Epithelial cell of esophagus (primary cell): Measurements from ENCODE around the gene RMND5B.
"Not testable (repeated sequence)": the region's sequence is repeated elsewhere in the genome, so short reads cannot be mapped to it uniquely, and the experiment has no call there.

Experiments used
- DNase-seq: peaks from one replicate; pipeline ENCODE4 v3.0.0; 2010; ENCODE audit warnings: low read depth
- H3K4me3 ChIP-seq: 2 replicates; pipeline ENCODE4 v1.5.1; 2011; ENCODE audit warnings: mild to moderate bottlenecking, low read length, control low read depth
- TF ChIP-seq, protein P1 (sequence below): IDR thresholded peaks from 2 replicates; pipeline ENCODE4 v1.5.1; 2011; ENCODE audit warnings: low read depth, mild to moderate bottlenecking, low read length, control low read depth, inconsistent platforms; ENCODE audit not compliant: insufficient read depth; ENCODE audit errors: missing control alignments

Gene RMND5B

DNA sequence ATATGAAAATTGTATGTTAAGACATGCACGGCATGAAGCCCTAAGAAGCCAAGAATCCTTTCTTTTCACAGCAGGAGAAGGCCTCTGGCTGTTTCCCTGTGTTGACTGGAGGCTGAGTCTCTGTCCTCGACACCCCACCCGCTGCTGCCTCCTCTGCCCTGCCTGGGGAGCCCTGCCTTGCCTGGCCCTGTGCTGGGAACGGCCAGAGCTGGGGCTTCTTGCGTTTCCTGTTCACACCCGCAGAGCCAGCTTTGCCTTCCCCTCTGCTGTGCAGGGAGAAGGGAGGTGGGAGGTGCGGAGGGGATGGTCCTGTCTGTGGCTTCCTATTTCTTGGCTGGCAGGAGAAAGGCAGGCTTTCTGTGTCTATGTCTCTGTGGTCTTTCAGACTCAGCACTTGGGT is 63.2 kb downstream of the RMND5B start:
- no peak for DNase-seq
- TF ChIP-seq, protein P1, sequence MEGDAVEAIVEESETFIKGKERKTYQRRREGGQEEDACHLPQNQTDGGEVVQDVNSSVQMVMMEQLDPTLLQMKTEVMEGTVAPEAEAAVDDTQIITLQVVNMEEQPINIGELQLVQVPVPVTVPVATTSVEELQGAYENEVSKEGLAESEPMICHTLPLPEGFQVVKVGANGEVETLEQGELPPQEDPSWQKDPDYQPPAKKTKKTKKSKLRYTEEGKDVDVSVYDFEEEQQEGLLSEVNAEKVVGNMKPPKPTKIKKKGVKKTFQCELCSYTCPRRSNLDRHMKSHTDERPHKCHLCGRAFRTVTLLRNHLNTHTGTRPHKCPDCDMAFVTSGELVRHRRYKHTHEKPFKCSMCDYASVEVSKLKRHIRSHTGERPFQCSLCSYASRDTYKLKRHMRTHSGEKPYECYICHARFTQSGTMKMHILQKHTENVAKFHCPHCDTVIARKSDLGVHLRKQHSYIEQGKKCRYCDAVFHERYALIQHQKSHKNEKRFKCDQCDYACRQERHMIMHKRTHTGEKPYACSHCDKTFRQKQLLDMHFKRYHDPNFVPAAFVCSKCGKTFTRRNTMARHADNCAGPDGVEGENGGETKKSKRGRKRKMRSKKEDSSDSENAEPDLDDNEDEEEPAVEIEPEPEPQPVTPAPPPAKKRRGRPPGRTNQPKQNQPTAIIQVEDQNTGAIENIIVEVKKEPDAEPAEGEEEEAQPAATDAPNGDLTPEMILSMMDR, result no peak
- H3K4me3 ChIP-seq, result no peak overlapping the region

DNA sequence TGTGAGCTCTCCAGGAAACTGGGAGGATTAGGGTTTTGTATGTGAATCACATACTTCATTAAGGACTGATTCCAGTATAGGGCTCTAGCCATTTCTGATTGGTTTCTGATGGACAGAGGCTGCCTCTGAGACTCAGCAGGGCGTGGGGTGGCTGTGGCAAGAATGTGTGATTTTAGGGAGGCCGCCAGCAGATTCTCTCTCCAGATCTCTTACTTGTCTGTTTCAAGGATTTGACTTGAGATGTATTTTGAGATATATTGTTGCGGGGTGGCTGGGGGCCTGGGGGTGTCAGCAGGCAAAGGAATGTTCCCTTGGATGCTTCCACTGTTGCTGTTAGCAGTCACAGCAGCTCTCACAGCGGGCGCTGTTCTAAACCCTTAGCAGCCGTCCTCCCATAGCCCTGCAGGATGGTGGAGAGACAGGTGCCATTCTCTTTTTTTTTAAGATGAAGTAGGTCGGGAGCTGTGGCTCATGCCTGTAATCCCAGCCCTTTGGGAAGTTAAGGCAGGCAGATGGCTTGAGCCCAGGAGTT is 65.5 kb downstream of the RMND5B start:
- no peak overlapping the region for H3K4me3 ChIP-seq
- DNase-seq, result no peak
- TF ChIP-seq, protein P1, result no peak

DNA sequence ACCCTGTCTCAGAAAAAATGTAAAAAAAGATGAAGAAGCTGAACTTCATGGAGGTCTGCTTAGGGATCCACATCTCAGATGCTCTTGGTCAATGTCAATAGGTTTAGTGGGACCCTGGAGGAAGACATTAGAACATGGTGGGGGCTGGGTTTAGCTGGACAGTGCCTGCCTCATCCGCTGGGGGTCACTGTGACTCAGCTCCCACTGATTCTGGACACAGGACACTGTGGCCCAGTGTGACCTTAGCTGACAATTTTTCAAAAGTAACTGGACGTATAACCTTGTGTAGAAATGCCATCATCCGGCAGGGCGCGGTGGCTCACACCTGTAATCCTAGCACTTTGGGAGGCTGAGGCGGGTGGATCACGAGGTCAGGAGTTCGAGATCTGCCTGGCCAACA is 66.2 kb downstream of the RMND5B start:
- no peak for DNase-seq
- TF ChIP-seq, protein P1, result no peak
- no peak overlapping the region for H3K4me3 ChIP-seq

DNA sequence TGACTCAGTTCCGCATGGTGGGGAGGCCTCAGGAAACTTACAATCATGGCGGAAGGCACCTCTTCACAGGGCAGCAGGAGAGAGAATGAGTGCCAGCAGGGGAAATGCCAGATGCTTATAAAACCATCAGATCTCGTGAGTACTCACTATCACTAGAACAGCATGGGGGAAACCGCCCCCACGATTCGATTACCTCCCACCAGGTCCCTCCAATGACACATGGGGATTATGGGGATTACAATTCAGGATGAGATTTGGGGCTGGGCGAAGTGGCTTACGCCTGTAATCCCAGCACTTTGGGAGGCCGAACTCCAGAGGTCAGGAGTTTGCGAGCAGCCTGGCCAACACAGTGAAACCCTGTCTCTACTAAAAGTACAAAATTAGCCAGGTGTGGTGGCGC is 67.3 kb downstream of the RMND5B start:
- DNase-seq, result not testable (repeated sequence)

DNA sequence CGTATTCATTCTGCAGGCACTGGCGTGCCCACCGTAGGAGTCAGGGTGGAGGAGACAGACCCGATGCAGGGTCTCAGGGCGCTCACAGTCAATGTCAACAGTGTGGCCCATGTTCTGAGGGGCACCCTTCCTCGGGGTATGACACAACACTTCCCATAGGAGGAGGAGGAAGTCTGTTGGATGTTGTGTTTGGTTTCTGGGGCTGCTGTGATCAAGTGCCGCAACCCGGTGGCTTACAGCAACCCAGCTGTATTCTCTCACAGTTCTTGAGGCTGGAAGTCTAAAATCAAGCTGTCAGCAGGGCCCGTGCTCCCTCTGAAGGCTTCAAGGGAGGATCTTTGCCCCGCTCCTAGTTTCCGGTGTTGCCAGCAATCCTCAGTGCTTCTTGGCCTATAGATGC is 67.9 kb downstream of the RMND5B start:
- H3K4me3 ChIP-seq, result no peak overlapping the region
- TF ChIP-seq, protein P1, result no peak
- DNase-seq, result no peak

More for the DNA sequence above, 67.3 kb downstream of the RMND5B start:
- H3K4me3 ChIP-seq, result not testable (repeated sequence)

DNA sequence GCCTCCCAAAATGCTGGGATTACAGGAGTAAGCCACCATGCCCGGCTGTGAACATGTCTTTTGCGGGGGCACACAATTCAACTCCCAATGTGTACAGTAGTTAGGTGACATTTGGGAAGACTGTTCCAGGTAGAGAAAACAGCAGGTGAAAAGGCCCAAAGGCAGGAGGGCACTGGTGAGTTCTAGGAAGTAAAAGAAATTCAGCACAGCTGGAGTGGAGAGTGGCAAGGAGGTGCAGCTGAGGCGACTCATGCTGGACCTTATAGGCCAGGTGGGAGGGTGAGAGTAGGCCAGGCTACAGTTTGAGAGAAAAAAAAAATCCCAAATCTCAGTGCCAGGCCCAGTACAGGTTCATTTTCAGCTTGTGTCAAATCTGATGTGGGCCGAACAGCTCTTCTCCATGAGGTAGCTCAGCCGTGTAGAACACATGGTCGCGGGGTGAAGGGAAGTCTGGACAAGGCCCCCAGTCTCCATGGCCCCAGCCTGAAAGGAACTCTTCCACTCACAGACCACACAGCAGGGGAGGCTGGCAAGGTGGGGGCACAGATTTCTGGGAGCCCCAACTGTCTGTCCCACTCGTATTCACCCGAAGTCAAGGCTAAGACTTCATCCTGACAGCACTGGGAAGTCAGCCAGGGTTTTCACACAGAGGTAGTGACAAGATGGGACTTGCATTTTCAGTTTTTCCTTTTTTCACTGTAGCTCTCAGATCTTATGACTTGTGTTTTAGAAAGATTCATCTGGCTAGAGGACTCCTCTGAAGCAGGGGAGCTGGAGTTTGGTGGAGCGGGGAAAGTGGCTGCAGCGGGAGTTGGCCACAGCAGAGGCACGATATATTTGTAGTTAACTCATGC is 69.0 kb downstream of the RMND5B start:
- TF ChIP-seq, protein P1, result no peak
- no peak overlapping the region for H3K4me3 ChIP-seq
- peak; percentile 81 for DNase-seq
